ENCODE measurements around the gene ABHD17A.

The ABHD17A gene

GRCh38 chr19:1885398-1886119 is at the start of gene ABHD17A:
ABHD17A (minus strand) TSS chr19:1885496; CDS start chr19:1881566, 3,930 bp downstream.
- DNase-seq, result peak; percentile 90

GRCh38 chr19:1933942-1934341 is 48.6 kb upstream of the ABHD17A start:
- DNase-seq, result no peak

- no peak for DNase-seq
Observed at GRCh38 chr19:1933244-1933643, 47.9 kb upstream of the ABHD17A start.

- DNase-seq, result no peak
Observed at GRCh38 chr19:1932395-1932794, 47.1 kb upstream of the ABHD17A start.

GRCh38 chr19:1931445-1931844 is 46.1 kb upstream of the ABHD17A start:
- no peak for DNase-seq

- peak; percentile 50 for DNase-seq
Observed at GRCh38 chr19:1929021-1929742, 43.9 kb upstream of the ABHD17A start.

GRCh38 chr19:1925544-1925943 is 40.2 kb upstream of the ABHD17A start:
- DNase-seq, result no peak

GRCh38 chr19:1924320-1924961 is 39.1 kb upstream of the ABHD17A start:
- no peak for DNase-seq

- DNase-seq, result no peak
Observed at GRCh38 chr19:1923319-1923718, 38.0 kb upstream of the ABHD17A start.

GRCh38 chr19:1922803-1923202 is 37.5 kb upstream of the ABHD17A start:
- no peak for DNase-seq

- DNase-seq, result no peak
Observed at GRCh38 chr19:1921825-1922224, 36.5 kb upstream of the ABHD17A start.

- DNase-seq, result no peak
Observed at GRCh38 chr19:1921326-1921725, 36.0 kb upstream of the ABHD17A start.

- DNase-seq, result no peak
Observed at GRCh38 chr19:1920644-1921043, 35.3 kb upstream of the ABHD17A start.

- DNase-seq, result no peak
Observed at GRCh38 chr19:1918975-1919374, 33.7 kb upstream of the ABHD17A start.

GRCh38 chr19:1917926-1918325 is 32.6 kb upstream of the ABHD17A start:
- DNase-seq, result no peak

- DNase-seq, result peak; percentile 9
Observed at GRCh38 chr19:1917146-1917545, 31.9 kb upstream of the ABHD17A start.

- no peak for DNase-seq
Observed at GRCh38 chr19:1914826-1915341, 29.6 kb upstream of the ABHD17A start.

- DNase-seq, result no peak
Observed at GRCh38 chr19:1913781-1914577, 28.7 kb upstream of the ABHD17A start.

GRCh38 chr19:1912760-1913505 is 27.6 kb upstream of the ABHD17A start:
- DNase-seq, result no peak

GRCh38 chr19:1911995-1912394 is 26.7 kb upstream of the ABHD17A start:
- no peak for DNase-seq

GRCh38 chr19:1911098-1911497 is 25.8 kb upstream of the ABHD17A start:
- DNase-seq, result no peak

GRCh38 chr19:1910177-1910576 is 24.9 kb upstream of the ABHD17A start:
- no peak for DNase-seq

All from GDM1 (cell line).